AG04450 (cell line): ENCODE data around the gene TSR3. TPM values are rescaled to one million over a fixed set of nuclear protein-coding genes. Genes with fewer than 3 reads are reported as not detected.

Experiments
- polyA plus RNA-seq: library from polyadenylated mRNA; depleted of rRNA; stranded (reverse); fragments of >200 nt; gene quantifications from 2 replicates; pipeline ENCODE4 v1.2.3, GENCODE V29; 2011; rRNA removed

TSR3 gene
- polyA plus RNA-seq, 1 experiment, result 34.4 TPM

Other genes with a start within 250 kb of the TSR3 start
- gene CACNA1H, start 198.8 kb downstream of the TSR3 start, polyA plus RNA-seq, result 1.5 and 2.1 TPM in 2 replicates
- not detected in 2 replicates for gene TPSG1, start 126.6 kb downstream of the TSR3 start, polyA plus RNA-seq
- gene TPSB2, start 121.7 kb downstream of the TSR3 start, polyA plus RNA-seq, result not detected in 2 replicates
- not detected in 2 replicates for gene TPSAB1, start 111.2 kb downstream of the TSR3 start, polyA plus RNA-seq
- gene TPSD1, start 95.8 kb downstream of the TSR3 start, polyA plus RNA-seq, result not detected in 2 replicates
- gene UBE2I, start 42.2 kb downstream of the TSR3 start, polyA plus RNA-seq, result 148 and 165 TPM in 2 replicates
- 0.19 and 0.38 TPM in 2 replicates for gene BAIAP3, start 18.2 kb downstream of the TSR3 start, polyA plus RNA-seq
- gene GNPTG, start 53 bp upstream of the TSR3 start, polyA plus RNA-seq, result 40.5 and 49.9 TPM in 2 replicates
- gene UNKL, start 62.8 kb upstream of the TSR3 start, polyA plus RNA-seq, result 7.6 and 9.3 TPM in 2 replicates
- 14.2 and 15.2 TPM in 2 replicates for gene UQCC4, start 68.9 kb upstream of the TSR3 start, polyA plus RNA-seq
- not detected in 2 replicates for gene PERCC1, start 79.2 kb upstream of the TSR3 start, polyA plus RNA-seq
- 0.02 and 0.06 TPM in 2 replicates for gene CCDC154, start 92.7 kb upstream of the TSR3 start, polyA plus RNA-seq
- 15.7 and 19.1 TPM in 2 replicates for gene CLCN7, start 123.2 kb upstream of the TSR3 start, polyA plus RNA-seq
- gene PTX4, start 137.1 kb upstream of the TSR3 start, polyA plus RNA-seq, result not detected in 2 replicates
- gene TELO2, start 141.5 kb upstream of the TSR3 start, polyA plus RNA-seq, result 6.2 and 7.4 TPM in 2 replicates
- gene TMEM204, start 181.8 kb upstream of the TSR3 start, polyA plus RNA-seq, result 6.2 and 8.4 TPM in 2 replicates